Measurements from ENCODE around the gene SPATS2L. TPM values are rescaled to one million over a fixed set of nuclear protein-coding genes. Genes with fewer than 3 reads are reported as not detected.

The SPATS2L gene
- total and polyA plus RNA-seq, 2 of the 13 experiments (the other 11 are each of a cell fraction or from before 2014, with no cell fraction given), result 154 to 212 TPM

- no peak for TF ChIP-seq MED8 (CRISPR knock-in tag; IDR thresholded peaks at IDR 0.05; ENCODE audit: insufficient replicate concordance)
- TF ChIP-seq ZNF646 (CRISPR knock-in tag; IDR thresholded peaks at IDR 0.05), result no peak
- TF ChIP-seq KDM1A (CRISPR knock-in tag; IDR thresholded peaks at IDR 0.05), result no peak
- no peak for TF ChIP-seq SIX4 (CRISPR knock-in tag; IDR thresholded peaks at IDR 0.05)
- no peak for TF ChIP-seq PATZ1 (CRISPR knock-in tag; IDR thresholded peaks at IDR 0.05)
- TF ChIP-seq TSC22D2 (CRISPR knock-in tag; IDR thresholded peaks at IDR 0.05; ENCODE audit: borderline replicate concordance), result no peak
- no peak for TF ChIP-seq ZNF335 (CRISPR knock-in tag; IDR thresholded peaks at IDR 0.05)
Measured at GRCh38 chr2:200278694-200279316, 27.7 kb upstream of the SPATS2L start (continued).
